HG03064 (cell line): ENCODE measurements around the gene ADH1C.
"Not testable (repeated sequence)": the region's sequence is repeated elsewhere in the genome, so short reads cannot be mapped to it uniquely, and the experiment has no call there.

Experiments used
- ATAC-seq: cut with Tn5 transposase; IDR thresholded peaks from one replicate; pipeline ENCODE4 v1.9.1; 2021; ENCODE audit warnings: low read depth; ENCODE audit not compliant: unreplicated experiment

ADH1C gene

DNA sequence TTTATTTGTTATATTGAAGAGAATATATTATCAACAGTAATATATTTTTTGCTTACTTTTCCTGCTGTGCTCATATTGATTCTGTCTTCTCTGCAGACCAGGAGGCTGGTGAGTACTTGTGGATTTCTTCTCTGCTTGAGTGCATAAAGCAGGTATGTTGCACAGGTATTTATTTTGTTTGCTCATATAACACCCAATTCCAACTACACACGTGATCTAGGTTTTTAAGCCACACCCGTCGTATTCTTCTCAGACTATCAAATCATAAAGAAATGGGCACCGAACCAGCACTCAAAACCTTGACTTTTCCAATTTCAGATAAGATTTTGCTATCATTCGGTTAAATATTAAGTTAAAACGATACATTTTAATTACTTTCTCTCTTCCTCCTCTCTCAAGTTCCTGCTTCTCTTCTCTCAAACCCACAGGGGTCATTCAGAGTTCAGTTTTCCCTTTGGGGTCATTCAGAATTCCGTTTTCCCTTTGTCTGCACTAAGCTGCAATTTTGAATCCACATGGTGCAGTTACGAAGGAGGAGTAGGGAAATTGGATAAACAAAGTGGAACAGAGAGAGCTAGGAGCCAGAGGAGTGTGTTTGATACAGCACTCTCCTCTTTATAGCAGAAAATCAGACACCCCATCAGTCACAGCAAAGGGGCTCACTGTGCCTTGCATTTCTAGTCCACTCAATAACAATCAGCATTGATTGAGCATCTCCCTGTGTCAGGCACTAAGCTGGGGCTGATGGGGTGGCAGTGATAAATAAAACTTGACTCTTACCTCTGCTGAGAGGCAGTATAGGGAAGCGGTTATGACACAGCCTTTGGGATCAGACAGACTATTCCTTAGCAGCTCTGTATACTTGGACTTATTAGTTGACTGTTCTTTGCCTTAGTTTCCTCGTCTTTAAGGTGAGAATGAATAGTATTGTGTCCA lies at the start of gene ADH1C:
ADH1C (minus strand) TSS at position 145 of the 936 bp plus-strand sequence; CDS start at position 74, 71 bp downstream.
- ATAC-seq: no peak

DNA sequence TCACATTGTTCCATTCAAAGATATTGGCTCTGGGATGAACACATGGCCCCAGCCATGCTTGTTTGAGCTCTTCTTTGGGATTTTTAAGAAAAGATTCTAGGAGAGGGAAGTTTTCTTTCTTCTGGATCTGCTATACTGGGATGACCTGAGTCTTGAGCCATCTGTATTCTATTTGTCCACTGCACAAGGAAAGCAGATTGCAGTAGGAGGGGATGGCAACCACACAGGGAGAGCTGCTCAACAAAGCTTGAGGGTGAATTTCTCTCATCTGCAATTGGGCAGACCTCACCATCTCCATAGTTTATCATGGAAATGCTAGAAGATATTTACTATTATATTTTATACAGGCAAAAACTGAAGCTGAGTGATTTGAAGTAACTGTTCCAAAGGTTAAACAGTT lies 48.3 kb upstream of the ADH1C start:
- ATAC-seq: no peak

DNA sequence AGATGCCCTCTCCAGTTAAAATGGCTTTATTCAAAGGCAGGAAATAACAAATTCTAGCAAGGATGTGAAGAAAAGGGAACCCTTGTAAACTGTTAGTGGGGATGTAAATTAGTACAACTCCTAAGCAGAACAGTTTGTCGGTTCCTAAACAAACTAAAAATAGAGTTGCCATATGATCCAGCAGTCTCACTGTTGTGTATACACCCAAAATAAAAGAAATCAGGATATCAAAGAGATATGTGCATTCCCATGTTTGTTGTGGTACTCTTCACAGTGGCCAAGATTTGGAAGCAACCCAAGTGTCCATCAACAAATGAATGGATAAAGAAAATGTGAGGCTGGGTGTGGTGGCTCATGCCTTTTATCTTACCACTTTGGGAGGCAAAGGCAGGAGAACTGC lies 46.5 kb upstream of the ADH1C start:
- ATAC-seq: no peak

DNA sequence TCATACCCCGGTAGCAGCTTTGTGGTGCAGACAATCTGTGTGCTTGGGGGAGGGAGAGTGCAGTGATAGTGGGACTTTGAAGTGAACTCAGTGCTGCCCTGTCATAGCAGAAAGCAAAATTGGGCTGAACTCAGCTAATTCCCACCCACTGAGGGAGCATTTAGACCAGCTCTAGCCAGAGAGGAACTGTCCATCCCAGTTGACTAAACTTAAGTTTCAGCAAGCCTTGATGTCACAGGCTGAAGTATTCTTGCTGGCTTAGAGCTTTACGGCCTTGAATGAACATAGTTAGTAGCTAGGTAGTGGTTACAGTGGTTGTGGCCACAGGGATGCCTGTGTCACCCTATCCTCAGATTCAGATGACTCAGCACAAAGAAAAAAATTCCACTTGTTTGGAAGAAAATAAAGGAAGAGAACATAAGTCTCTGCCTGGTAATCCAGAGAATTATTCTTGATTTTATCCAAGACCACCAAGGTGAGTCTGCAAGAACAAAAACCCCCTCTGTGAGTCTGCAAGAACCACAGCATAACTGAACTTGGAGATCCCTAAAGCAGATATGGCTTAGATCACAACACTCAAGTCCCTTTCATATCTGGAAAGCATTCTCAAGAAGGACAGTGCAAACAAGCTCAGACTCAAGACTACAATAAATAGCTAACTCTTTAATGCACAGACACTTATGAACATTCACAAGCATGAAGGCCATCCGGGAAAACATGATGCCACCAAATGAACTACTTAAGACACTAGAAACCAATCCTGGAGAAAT lies 43.2 kb upstream of the ADH1C start:
- no peak for ATAC-seq

DNA sequence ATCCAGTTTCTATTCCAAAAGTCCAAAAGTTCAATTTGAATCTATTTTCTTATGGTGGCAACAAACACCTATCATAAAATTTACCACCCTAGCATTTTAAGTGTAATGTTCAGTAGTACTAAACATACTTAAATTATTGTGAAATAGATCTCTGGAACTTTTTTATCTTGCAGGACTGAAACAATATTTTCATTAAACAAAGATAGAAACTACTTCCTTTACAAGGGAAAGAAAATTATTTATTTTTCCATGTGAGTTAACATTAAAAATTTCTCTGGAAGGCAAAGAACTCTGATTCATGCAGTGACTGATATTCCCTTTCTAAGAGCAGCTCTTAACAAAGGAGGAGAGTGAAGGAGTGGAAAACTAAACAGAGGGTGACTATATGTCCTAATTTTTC lies 42.4 kb upstream of the ADH1C start:
- no peak for ATAC-seq

DNA sequence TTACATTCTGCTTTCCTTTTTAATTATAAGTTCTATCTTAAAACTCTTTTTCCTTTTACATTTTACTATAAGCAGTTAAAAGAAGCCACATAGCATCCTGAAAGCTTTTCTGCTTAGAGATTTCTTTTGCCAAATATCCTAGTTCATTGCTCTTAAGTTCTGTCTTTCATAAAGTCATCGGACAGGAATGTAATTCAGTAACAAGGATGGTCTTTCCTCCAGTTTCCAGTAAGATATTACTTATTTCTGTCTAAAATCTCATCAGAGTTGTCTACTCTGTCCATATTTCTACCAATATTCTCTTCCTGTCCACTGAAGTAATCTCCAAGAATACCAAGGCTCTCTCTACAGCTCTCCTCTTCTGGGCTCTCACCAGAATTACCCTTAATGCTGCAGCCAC lies 37.5 kb upstream of the ADH1C start:
- ATAC-seq: no peak

DNA sequence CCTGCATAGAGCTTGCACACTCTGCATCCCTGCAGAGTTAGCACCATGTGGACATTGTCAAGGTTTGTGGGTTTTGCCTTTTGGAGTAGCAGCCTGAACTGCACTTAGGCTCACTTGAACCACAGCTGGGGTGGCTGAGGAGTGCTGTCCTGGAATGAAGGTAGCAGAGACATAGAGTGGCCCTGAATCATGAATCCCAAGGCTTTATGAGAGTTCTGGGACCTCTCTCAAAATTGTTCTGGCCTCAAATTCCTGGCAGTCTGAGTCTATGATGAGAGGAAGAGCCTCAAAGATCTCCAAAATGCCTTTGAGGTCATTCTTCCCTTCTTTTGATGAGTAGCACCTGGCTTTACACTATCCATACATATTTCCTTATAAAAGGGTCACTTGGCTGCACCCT lies 37.1 kb upstream of the ADH1C start:
- ATAC-seq: no peak

DNA sequence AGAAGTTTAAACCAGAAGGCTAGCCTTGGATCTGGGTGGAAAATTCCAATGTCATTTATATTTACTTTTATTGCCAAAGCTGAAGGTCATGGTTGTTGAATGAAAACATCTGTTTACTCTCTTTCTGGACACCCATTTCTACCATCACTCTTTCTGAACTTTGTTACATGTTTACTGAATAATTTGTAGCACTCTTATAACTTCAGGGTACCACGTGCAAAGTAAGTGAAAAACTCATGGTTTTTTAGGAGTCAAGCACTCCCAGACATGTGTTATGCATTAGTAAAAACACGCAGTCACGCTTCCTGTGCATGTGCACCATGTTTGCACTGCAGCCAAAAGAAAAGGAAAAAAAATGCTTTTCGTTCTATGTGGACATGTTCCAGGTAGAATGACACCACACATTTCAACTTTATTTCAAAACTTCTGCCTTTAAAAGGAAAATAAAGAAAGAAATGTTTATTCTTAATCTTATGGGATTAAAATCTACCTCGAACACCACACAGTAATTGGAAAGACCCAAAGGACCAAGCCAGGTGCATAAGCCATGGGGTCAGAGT lies 31.4 kb upstream of the ADH1C start:
- no peak for ATAC-seq

DNA sequence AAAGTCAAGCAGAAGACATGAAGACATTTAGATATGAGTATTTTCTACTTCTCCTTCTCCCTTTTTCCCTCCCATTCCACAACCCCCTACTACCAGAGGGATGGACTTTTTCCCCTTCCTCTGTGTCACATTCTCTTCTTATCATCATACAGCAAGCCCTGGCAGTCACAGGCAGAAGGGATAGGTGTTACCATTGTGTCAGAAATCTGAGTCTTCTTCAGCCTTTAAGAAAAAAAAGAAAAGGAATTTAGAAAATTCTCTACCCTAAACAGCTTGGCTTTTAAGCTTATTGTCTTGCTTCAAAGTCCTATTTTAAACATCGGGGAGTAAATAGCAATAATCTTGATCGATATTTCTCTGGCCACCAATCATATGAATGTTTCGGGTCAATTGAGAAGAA lies 30.9 kb upstream of the ADH1C start:
- no peak for ATAC-seq

DNA sequence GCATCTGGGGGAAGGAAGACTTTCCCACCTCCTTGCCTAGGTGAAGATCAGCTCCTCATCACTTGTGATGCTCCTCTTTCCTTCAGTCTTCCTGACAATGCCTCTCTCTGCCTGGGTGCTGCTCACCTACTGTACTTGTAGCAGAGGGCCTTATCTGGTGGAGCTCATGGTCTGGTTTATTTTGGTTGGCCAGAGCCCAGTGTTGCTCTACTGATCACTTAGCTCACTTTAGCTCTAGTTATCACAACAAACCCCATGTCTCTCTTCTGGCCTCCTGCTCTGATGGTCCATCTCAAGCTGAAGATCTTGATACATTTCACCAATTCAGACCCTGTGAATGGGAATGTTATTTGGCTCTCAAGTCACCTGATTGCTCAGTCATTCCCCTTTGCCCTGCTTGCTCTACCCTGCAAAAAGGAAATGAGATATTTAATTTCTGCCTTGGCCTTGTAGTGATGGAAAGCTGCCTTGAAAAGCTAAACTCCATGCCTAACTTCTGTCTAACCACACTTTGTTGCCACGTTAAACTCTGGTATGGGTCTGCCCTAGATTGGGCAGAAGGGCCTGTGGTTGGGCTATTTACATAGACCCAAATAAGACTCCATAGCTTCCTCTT lies 30.3 kb upstream of the ADH1C start:
- ATAC-seq: no peak

DNA sequence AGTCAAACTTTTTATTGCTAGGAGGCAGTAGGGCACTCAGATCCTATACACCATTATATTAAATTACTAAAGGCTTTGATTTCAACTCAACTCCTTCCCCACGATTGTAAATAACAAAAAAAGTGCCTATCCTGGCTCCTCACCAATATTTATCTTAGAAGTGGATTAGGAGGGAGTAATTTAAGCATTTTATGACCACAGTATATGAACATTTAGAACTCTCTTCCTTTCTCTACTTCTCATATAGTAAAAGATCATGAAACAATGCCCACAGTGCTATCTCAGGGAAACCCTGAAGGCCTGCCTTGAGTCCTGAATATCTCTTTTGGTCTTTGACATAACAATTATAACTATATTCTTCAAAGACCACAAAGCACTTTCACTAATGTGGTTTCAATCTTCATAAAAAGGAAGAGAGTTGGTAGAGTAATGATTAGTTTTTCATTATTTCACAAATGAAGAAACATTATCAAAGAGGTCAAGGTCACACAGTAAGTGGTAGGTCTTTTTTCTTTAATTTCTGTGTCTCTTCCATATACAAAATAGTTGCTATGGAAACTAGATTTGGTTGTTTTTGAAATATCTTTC lies 29.1 kb upstream of the ADH1C start:
- ATAC-seq: no peak

DNA sequence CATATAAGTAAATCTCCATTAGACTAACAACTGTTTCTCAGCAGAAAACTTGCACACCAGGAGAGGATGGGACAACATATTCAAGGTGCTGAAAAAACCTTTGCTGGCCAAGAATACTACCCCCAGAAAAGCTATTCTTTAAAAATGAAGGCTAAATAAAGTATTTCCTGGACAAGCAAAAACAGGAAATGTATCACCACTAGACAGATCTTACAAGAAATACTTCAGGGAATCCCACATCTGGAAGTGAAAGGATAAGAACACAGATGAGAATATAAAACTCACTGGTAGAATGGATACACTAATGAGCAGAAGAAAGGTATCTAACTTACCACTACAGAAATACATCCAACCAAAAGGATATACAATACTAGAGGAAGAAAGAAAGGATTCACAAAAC lies 27.0 kb upstream of the ADH1C start:
- ATAC-seq: no peak

DNA sequence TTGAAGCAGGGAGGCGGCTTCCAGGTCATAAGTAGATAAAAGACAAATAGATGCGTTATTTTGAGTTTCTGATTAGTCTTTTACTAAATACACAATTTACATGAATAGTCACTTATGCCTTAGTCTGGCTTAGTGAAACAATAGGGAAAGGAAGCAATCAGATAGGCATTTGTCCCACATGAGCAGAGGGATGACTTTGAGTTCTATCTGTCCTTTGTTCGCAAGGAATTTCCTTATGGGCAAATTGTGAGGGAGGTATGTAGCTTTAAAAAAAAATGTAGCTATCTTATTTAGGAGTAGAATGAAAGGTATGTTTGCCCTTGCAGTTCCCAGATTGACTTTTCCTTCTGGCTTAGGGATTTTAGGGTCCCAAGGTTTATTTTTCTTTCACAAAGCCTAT lies 26.3 kb upstream of the ADH1C start:
- no peak for ATAC-seq

DNA sequence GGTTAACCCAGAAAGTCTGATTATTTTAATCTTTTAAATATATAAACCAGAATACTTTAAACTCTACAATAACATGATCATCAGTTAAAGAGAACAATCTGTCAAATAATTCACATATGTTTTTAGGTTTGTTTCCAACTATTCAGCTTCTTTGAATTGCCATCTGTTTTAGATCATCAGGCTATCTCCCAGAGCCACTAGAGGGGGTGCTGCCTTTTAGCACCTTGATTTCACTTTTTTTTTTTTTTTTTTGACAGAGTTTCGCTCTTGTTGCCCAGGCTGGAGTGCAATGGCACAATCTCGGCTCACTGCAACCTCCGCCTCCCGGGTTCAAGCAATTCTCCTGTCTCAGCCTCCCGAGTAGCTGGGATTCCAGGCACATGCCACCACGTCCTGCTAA lies 24.8 kb upstream of the ADH1C start:
- ATAC-seq: not testable (repeated sequence)

DNA sequence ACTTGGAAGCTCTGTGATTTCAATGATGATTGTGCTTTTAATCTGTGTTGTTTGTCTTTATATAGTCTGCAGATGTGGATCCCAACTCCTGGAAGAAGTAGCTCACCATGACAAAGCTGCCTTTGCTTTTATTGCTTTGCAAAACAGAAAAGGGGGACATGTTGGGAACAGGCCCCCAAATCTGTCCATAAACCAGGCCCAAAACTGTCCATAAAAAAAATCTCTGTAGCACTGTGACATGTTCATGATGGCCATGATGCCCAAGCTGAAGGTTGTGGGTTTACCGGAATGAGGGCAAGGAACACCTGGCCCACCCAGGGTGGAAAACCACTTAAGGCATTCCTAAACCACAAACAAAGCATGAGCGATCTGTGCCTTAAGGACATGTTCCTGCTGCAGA lies 19.9 kb upstream of the ADH1C start:
- not testable (repeated sequence) for ATAC-seq

DNA sequence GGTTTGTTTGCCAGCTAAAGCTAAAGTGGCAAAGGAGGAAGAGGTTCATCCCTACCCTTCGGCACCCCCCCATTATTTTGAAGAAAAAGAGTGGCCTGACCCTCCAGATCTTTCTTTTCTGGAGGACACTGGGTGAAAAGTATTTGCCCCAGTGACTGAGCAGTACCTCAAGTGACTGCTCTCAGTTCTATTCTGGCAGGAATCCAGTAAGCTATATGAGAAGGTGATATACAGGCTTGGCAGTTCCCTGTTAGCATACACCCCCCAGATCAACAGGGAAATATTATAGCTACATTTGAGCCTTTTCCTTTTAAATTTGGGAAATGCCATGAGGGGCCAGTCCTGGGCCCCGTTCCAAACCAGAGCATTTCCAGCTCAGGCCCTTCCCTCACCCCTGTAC lies 15.3 kb upstream of the ADH1C start:
- ATAC-seq: not testable (repeated sequence)

DNA sequence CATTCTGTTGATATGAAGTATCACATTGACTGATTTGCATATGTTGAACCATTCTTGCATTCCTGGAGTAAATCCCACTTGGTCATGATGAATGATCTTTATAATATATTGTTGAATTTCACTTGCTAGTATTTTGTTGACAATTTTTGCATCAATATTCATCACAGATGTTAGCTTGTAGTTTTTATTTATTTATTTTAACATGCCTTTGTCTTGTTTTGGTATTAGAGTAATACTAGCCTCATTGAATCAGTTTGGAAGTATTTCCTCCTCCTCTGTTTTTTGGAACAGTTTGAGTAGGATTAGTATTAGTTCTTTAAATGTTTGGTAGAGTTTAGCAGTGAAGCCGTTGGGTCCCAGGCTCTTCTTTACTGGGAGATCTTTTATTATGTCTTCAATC lies 13.9 kb upstream of the ADH1C start:
- ATAC-seq: no peak

DNA sequence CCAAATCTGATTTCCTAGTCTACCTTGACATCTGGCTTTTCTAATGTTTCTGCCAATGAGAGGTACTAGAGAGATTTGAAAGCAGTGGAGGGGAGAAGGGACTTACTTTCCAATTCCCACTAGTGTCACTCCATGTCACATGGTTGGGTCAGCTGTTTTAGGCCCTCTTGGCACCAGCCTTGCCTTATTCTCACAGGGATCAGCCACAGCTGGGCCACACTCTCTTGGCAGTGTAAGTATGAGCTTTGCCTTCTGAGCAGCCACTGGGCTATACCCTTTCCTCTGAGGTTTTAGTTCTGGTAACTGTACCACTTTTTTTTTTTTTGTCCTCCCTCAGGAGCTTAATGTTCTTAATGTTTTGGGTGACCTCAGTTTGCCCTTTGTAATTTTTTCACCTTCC lies 10.2 kb upstream of the ADH1C start:
- no peak for ATAC-seq

DNA sequence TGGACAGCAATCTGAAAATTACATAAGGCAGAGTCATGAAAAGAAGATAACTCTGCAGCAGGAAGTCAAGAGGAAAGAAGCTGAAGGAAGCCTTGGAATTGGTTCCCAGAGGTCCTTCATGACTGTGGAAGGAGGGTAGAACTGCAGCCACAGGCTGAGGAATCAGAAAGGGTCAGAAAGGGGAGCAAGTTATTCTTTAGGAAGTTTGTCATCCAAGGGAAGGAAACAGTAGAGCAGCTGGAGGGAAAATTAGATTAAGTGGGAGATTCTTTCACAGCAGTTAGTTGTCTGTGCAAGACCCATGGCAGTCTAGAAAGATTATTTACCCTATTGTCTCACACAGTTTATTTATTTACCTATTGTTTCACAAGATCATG lies 9.3 kb upstream of the ADH1C start:
- no peak for ATAC-seq

DNA sequence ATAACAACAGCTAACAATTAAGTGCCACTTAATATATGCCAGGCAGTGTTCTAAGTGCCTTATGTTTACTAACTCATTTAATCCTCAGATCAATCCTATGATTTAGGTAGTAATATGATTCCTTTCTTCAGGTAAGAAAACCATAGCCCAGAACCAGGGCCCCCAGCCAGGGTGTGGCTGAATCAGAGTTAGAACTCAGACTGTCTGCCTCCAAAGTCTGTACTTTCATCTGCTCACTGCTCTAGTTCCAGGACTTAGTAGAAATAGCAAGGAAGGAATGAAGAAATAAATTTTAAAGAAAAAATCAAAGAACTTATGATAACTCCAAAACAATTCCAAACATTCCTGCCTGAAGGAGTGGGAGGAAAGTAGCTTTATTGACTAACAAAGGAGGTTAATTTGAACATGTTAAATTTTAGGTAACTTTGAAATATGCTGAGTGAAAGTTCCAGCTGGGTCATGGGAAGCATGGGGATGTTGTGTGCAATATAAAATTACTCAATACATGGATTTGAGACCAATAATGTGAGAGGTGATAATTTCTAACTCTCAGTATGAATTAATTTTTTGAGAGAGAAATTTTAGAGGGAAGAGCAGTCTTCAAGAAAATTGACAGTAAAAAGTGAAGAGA lies 8.8 kb upstream of the ADH1C start:
- no peak for ATAC-seq
